OCI-LY1 (cell line): ENCODE results near the gene IRX1.

Experiments
- H2AFZ ChIP-seq: fragments of 200-600 bp; sonication (generic), shearing (Covaris generic); 2 replicates; pipeline ENCODE4 v1.6.0; 2014; ENCODE audit warnings: antibody characterized with exemption, mild to moderate bottlenecking, low read length
- H3F3A ChIP-seq: fragments of 200-600 bp; sonication (generic), shearing (Covaris generic); 2 replicates; pipeline ENCODE4 v1.6.0; 2014; ENCODE audit warnings: mild to moderate bottlenecking, antibody characterized with exemption, low read length, moderate library complexity; ENCODE audit not compliant: insufficient read depth
- H3K27ac ChIP-seq: fragments of 200-600 bp; sonication (generic); 2 replicates; pipeline ENCODE4 v1.5.1; 2014; ENCODE audit warnings: low read length, mixed run types, mild to moderate bottlenecking, low read depth; ENCODE audit not compliant: poor library complexity, severe bottlenecking
- H3K27me3 ChIP-seq: fragments of 200-600 bp; sonication (generic); 2 replicates; pipeline ENCODE4 v1.6.0; 2014; ENCODE audit warnings: antibody characterized with exemption, mild to moderate bottlenecking, low read length, moderate library complexity; ENCODE audit not compliant: insufficient read depth
- H3K36me3 ChIP-seq: fragments of 200-600 bp; sonication (generic); 2 replicates; pipeline ENCODE4 v1.6.1; 2014; ENCODE audit warnings: mild to moderate bottlenecking, antibody characterized with exemption, low read length, moderate library complexity, mixed read lengths; ENCODE audit not compliant: insufficient read depth
- H3K4me1 ChIP-seq: fragments of 200-600 bp; sonication (generic); 2 replicates; pipeline ENCODE4 v1.5.1; 2014; ENCODE audit warnings: mild to moderate bottlenecking, low read length, moderate library complexity; ENCODE audit not compliant: insufficient read depth, severe bottlenecking
- H3K4me2 ChIP-seq: fragments of 200-600 bp; sonication (generic), shearing (Covaris generic); 2 replicates; pipeline ENCODE4 v1.6.1; 2014; ENCODE audit warnings: low read length
- H3K4me3 ChIP-seq: fragments of 200-600 bp; sonication (generic); 2 replicates; pipeline ENCODE4 v1.5.1; 2014; ENCODE audit warnings: low read length, low read depth, mild to moderate bottlenecking, mixed read lengths; ENCODE audit not compliant: poor library complexity, severe bottlenecking
- H3K79me2 ChIP-seq: fragments of 200-600 bp; shearing (Covaris generic); 2 replicates; pipeline ENCODE4 v1.6.1; 2016; ENCODE audit warnings: mixed run types, low read length, mixed read lengths; ENCODE audit not compliant: insufficient read depth
- H3K9ac ChIP-seq: fragments of 200-600 bp; sonication (generic), shearing (Covaris generic); 2 replicates; pipeline ENCODE4 v1.6.1; 2014; ENCODE audit warnings: mild to moderate bottlenecking, low read length, mixed read lengths
- H3K9me2 ChIP-seq: fragments of 200-600 bp; sonication (generic), shearing (Covaris generic); 2 replicates; pipeline ENCODE4 v1.6.1; 2014; ENCODE audit warnings: low read depth, mild to moderate bottlenecking, low read length, mixed read lengths
- H3K9me3 ChIP-seq: fragments of 200-600 bp; shearing (Covaris generic); 2 replicates; pipeline ENCODE4 v1.6.1; 2014; ENCODE audit warnings: low read length, mixed read lengths
- H4K20me1 ChIP-seq: fragments of 200-600 bp; sonication (generic), shearing (Covaris generic); 2 replicates; pipeline ENCODE4 v1.6.0; 2016; ENCODE audit warnings: mild to moderate bottlenecking, low read length; ENCODE audit not compliant: insufficient read depth
- CTCF ChIP-seq: fragments of 200-600 bp; sonication (generic), shearing (Covaris generic); IDR thresholded peaks from 2 replicates; pipeline ENCODE4 v1.5.1; 2017; ENCODE audit warnings: mild to moderate bottlenecking, antibody characterized with exemption, low read length, moderate library complexity, mixed read lengths
- EZH2 ChIP-seq: fragments of 200-600 bp; sonication (generic), shearing (Covaris generic); IDR thresholded peaks from 2 replicates; pipeline ENCODE4 v1.8.0; 2017; ENCODE audit warnings: borderline replicate concordance, mixed run types, mild to moderate bottlenecking, antibody characterized with exemption, low read length, moderate library complexity, mixed read lengths

IRX1 gene

GRCh38 chr5:3650868-3651267 is 55.2 kb downstream of the IRX1 start:
- no peak for TF ChIP-seq EZH2
- TF ChIP-seq CTCF, result no peak

More at GRCh38 chr5:3650868-3651267, 55.2 kb downstream of the IRX1 start:
- no peaks in the 10 kb centered on the region for H3K36me3 ChIP-seq
- H3K9me2 ChIP-seq, result no peaks in the 10 kb centered on the region
- H3F3A ChIP-seq, result no peaks in the 10 kb centered on the region
- no peak overlapping the region for H3K9ac ChIP-seq
- H3K4me1 ChIP-seq, result no peaks in the 10 kb centered on the region
- H3K4me2 ChIP-seq, result no peak overlapping the region
- H3K9me3 ChIP-seq, result no peaks in the 10 kb centered on the region
- no peaks in the 10 kb centered on the region for H3K27me3 ChIP-seq
- no peak overlapping the region for H3K27ac ChIP-seq
- no peaks in the 10 kb centered on the region for H4K20me1 ChIP-seq
- no peak overlapping the region for H2AFZ ChIP-seq
- H3K4me3 ChIP-seq, result no peak overlapping the region
- no peaks in the 10 kb centered on the region for H3K79me2 ChIP-seq
